ENCODE results near the gene TNFRSF18.
A peak's percentile ranks its signal among the peaks of the same experiment; 100 is the strongest.

Gene TNFRSF18

GRCh38 chr1:1239614-1240347, 33.4 kb upstream of the TNFRSF18 start:
- DNase-seq, result no peak

GRCh38 chr1:1239227-1239613, 32.8 kb upstream of the TNFRSF18 start:
- DNase-seq, result no peak

- no peak for DNase-seq
These were observed 32.3 kb upstream of the TNFRSF18 start for GRCh38 chr1:1238702-1239178.

- DNase-seq, result no peak
These were observed 31.7 kb upstream of the TNFRSF18 start for GRCh38 chr1:1237874-1238701.

GRCh38 chr1:1236945-1237873, 30.8 kb upstream of the TNFRSF18 start:
- DNase-seq, result no peak

- no peak for DNase-seq
These were observed 29.9 kb upstream of the TNFRSF18 start for GRCh38 chr1:1236176-1236763.

- DNase-seq, result no peak
These were observed 28.8 kb upstream of the TNFRSF18 start for GRCh38 chr1:1235016-1235744.

GRCh38 chr1:1234180-1234808, 27.9 kb upstream of the TNFRSF18 start:
- DNase-seq, result no peak

GRCh38 chr1:1233567-1233892, 27.1 kb upstream of the TNFRSF18 start:
- no peak for DNase-seq

GRCh38 chr1:1232796-1233566, 26.6 kb upstream of the TNFRSF18 start:
- no peak for DNase-seq

- DNase-seq, result no peak
These were observed 25.9 kb upstream of the TNFRSF18 start, which contains the start of gene B3GALT6 for GRCh38 chr1:1232208-1232795. B3GALT6 (plus strand) TSS chr1:1232237; CDS start chr1:1232279, 42 bp downstream.

GRCh38 chr1:1231400-1232207, 25.2 kb upstream of the TNFRSF18 start, which contains the start of gene SDF4:
SDF4 (minus strand) TSS chr1:1232001; CDS start chr1:1228772, 3,229 bp downstream.
- peak; percentile 96 for DNase-seq

GRCh38 chr1:1230656-1231399, 24.4 kb upstream of the TNFRSF18 start:
- no peak for DNase-seq

- DNase-seq, result no peak
These were observed 23.4 kb upstream of the TNFRSF18 start for GRCh38 chr1:1229770-1230169.

GRCh38 chr1:1228596-1229321, 22.4 kb upstream of the TNFRSF18 start:
- no peak for DNase-seq

GRCh38 chr1:1228187-1228586, 21.8 kb upstream of the TNFRSF18 start:
- no peak for DNase-seq

GRCh38 chr1:1227386-1227785, 21.0 kb upstream of the TNFRSF18 start:
- DNase-seq, result no peak

Measured in activated CD8-positive, alpha-beta memory T cell treated with anti-CD3 and anti-CD28 coated beads, Interleukin-2, amount 50 U/mL, for 4 hours (primary cell).